ENCODE data around the gene TSKU.
"Not testable (repeated sequence)": the region's sequence is repeated elsewhere in the genome, so short reads cannot be mapped to it uniquely, and the experiment has no call there.

Gene TSKU

DNA sequence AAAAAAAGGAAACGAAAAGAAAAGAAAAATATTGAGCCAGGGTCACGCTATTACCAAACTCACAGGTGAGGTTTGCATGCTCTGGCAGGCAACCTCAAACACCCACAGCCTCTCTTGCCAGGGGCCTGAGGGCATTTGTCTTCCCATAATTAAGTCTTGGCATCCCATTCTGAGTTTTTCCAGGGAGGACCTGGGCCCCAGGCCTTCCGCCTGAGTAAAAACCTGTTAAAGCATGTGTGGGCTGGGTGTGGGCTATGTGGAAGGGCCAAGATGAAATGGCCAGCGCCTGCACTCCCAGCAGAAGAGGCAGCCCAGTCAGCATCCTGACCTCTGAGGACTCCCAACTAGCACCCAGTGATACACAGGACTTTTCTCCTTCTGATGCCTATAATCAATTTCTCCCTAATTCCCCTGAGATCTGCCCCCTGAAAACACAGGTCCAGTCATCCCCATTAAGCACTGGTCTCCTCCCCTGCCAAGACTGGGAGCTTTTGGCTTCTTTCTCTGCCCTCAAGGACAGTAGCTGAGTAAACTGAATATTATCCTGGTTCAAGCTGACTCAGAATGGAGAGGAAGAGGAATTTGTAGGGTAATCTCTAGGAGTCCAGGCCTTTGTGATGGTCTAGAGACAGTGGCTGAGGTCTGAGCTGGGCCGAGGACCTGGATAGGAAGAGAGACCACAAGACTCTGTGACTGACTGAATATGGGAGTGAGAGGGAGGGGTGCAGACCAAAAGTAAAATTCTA is 42.0 kb downstream of the TSKU start:
- DNase-seq (ENCODE audit: low read depth) = no peak

DNA sequence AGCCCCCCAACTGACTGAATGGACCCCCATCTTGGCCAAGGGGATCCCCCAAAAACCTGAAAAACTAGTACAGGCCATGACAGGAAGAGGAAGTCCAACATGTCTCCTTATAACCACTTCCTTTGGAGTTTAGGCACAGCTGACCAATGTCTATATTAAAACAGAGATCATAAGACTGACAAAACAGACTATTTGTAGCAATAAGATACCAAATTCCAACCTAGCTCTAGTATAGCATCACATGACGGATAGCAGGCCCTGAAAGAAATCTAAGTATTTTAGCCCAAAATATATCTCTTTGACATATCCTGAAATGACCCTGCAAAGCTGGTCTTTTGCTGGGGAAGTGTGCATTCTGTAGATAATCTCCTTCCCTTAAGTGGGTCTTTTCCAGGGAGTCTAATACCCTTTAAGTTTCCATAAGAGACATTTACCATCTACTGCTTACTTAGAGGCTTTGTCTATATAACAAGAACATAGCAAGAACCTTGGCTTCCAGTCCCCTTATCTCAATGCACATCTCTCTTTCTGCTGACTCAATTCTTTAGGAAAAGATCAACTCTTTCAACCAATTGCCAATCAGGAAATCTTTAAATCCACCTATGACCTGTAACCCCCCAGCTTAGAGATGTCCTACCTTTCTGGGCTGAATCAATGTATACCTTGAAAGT is 42.7 kb downstream of the TSKU start:
- no peak for DNase-seq (ENCODE audit: low read depth)

DNA sequence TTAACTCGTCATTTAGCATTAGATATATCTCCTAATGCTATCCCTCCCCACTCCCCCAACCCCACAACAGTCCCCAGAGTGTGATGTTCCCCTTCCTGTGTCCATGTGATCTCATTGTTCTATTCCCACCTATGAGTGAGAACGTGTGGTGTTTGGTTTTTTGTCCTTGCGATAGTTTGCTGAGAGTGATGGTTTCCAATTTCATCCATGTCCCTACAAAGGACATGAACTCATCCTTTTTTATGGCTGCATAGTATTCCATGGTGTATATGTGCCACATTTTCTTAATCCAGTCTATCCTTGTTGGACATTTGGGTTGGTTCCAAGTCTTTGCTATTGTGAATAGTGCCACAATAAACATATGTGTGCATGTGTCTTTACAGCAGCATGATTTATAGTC is 43.4 kb downstream of the TSKU start:
- DNase-seq (ENCODE audit: low read depth) = not testable (repeated sequence)

GRCh38 chr11:76827005-76827404 is 43.8 kb downstream of the TSKU start:
- DNase-seq (ENCODE audit: low read depth) = not testable (repeated sequence)

DNA sequence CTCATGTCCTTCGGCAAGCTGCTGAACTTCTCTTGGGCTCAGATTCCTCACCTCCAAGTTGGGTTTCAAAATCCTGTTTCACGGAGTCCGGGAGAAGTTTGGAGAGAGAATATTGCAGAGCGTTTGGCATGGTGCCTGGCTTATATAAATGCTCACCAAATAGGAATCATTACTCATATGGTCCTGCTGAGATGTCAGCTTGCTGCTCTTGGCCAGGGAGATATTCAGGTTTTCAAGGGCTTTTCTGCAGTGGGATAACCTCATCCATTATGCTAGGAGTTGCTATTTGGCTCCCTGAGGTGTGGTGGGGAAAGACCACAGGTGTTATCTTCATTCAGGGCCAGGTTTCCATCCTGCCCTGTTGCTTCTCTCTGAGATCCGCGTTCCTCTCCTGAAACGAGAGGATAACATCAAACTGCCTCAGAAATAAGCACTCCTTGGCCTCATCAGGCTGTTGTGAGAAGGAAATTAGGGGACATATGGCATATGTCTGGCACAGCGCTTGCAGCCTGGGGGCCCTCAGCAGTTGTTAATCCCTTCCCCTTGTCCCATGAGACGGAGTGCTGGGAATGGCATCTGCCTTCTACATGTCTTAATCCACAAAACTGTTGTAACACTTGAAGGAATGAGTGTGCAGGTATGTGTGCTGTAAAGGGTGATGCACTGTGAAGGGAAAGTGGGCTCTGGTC is 47.6 kb downstream of the TSKU start:
- DNase-seq (ENCODE audit: low read depth) = peak; percentile 54

DNA sequence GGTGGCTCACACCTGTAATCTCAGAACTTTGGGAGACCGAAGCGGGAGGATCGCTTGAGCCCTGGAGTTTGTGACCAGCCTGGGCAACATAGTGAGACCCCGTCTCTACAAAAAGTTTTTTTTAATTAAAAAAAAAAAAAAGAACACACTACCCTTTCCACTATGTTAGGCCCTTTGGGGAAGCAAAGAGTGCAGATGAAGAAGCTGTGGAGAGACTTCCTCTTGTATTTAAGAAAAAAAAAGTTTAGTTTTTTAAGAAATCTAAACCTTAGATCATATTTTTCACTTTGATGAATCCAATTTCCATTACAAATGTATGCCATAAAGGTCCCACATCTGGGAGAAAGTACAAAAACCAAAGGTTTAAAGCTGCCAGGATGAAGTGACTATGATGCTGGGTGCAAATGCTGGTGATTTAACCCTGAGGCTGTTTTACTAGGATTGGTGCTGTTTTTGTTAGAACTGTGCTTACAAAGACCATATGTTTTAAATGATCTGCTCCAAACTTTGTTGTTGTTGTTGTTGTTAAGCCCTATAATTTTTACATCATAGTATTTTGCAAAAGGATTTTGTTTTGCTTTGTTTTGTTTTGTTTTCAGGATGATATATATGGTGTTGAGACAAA is 48.6 kb downstream of the TSKU start:
- no peak for DNase-seq (ENCODE audit: low read depth)

DNA sequence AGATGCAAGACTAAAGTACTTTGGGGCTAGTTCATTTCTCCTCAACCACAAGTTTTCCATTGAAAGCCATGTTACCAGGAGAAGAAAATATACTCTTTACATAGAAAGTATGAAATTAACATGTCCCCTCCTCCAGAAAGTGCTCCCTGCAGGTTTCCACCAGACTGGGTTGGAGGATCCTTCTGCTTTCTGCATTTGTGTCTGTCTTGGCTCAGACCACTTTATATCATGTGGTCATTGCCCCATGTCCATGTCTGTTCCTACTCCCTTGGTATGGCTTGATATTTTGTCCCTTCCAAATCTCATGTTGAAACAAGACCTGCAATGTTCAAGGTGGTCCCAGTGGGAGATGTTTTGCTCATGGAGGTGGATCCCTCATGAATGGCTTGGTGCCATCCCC is 49.2 kb downstream of the TSKU start:
- DNase-seq (ENCODE audit: low read depth) = no peak

GRCh38 chr11:76834151-76834550 is 51.0 kb downstream of the TSKU start:
- DNase-seq (ENCODE audit: low read depth) = no peak

DNA sequence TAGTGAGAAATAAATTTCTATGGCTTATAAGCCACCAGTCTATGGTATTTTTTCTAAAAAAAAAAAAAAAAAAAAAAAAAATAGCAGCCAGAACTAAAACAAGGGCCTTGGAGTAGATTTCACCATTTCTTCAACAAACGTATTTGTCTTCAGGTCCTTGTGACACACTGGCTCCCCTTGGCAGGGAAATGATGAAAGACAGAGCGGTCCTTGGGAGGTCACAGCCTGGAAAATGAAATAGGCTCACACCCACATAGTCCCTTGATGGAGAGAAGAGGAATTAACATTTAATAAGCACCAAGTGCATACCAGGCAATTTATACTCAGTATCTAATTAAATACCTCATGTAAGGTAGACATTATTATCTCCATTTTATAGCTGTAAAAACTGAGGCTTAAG is 51.9 kb downstream of the TSKU start:
- no peak for DNase-seq (ENCODE audit: low read depth)

DNA sequence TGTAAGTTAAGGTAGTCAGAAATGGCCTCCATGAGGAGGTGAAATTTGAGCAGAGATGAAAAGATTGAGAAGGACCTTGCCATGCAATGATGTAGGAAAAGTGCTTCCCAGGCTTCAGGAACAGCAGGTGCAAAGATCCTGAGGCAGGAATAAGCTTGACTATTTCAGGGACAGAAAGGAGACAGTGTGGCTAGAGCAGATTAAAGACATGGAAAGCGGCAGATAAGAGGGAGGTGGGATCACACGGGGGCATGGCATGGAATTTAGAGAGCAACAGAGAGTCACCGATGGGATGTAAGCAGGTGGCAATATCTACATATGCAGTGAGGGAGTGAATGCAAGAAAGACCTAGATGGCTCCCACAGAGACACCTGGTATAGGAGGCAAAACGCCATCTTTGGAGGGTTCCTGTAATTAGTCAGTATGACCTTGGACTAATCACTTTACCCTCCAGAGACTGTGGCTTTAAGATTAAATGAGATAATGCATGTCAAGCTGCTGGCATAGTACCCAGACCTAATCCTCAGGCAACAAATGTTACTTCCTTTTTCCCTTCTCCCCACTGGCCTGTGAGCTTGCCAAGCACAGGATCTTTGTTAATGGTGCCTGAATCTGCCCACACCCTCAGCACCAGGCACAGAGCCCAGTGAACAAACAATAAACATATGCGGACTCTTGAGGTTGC is 52.9 kb downstream of the TSKU start:
- peak; percentile 93 for DNase-seq (ENCODE audit: low read depth)

DNA sequence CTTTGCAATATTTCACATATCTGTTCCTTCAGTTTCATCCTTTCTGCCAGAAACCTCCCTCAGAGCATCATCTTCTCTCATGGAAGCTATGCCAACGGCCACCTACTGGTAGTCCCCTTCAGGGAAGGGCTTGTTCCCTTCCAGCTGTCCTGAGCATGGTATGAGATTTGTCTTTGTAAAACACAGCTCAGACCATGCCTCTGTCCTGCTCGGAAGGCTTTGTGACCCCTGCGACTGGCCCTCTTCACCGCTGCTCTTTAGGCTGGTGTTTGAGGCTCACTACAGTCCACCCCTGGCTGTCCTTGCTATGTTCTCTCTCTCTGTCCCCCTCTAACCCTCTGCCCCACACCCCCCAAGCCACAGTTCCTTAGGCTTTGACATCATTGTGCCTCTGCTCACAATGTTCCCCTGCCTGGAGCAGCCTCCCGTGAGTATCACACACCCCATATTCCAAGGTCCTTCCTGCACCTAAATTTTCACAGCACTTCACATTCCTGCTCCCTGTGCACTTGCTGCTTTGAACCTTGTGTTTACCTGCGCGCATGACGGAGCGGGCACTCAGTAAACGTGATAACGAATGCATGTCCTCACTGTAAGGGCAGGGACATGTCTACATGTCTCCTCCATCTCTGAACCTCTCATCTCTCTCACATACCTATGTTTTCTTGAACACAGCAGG is 53.6 kb downstream of the TSKU start:
- DNase-seq (ENCODE audit: low read depth) = no peak

GRCh38 chr11:76837696-76838677 is 54.8 kb downstream of the TSKU start:
- DNase-seq (ENCODE audit: low read depth) = no peak

DNA sequence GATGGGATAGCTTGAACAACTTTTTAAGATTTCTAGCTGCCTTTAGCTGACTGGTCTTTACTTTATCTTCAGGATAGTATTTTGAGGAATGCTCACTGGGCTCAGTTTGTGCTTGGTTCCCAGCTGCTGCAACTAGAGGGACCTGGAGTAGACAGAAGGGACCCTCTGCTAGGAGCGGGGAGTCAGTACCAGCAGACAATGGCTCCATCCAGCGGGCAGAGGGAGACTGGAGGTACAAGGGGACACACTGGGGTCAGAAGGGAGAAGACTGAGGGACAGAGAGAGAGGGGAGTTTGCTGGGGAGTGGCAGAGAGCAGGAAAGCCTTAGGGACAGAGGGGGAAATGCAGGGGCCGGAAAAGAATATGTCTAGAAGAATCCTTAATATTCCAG is 55.5 kb downstream of the TSKU start:
- DNase-seq (ENCODE audit: low read depth) = no peak

DNA sequence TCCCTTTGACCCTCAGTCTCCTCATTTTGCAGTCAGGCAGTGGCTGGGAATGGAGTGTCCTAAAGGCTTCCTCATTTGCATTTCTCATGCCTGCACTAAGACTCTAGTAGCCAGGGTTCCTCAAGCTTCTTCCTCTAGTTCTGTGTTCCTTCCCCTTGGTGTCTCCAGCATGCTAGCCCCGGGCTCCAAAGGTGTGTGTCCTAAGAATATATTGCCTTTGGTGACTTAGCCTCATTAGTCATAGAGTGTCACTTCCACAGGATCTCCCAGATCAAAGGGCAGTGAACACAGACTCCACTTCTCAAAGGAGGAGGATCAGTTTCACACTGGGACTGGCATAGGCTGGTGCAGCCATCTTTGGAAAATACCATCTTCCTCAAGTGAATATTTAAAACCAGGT is 56.2 kb downstream of the TSKU start:
- no peak for DNase-seq (ENCODE audit: low read depth)

DNA sequence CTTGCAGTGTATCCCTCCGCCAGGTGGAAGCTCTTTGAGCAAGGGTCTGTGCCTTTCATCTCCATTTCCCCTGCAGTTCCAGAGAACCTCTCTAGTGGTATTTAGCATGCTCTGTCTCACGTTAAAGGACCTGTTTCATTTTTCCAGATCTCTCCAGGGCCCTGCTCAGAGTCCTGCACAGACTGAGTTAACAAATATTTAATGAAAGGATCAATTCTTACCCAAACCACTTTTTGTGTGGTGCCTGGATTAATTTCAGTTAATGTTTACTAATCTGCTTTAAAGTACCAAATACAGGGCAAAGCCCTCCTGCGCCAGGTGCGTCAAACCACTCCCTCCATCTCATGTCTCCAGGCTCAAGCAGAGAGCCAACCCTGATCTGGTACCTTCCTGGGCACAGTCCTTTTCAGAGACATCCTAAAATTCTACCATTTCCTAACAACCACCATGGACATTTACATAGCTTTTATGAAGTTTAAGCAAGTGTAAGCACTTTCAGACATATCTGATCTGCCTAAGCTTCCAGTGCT is 58.8 kb downstream of the TSKU start:
- DNase-seq (ENCODE audit: low read depth) = no peak

DNA sequence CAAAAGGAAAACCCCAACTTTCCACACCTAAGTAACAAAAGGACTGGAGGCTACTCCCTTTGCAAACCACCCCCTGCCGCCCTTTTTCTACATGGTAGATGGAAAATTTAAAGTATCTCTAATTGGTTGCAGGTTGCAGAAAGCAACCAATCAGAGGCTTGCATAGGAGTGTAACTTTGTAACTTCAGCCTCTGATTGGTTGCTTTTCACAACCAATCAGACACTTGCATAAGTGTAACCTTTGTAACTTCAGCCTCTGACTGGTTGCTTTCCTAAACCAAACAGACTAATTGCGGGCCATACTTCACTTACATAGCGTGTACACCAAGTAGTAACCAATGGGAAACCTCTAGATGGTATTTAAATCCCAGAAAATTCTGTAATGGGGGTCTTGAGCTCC is 60.8 kb downstream of the TSKU start:
- no peak for DNase-seq (ENCODE audit: low read depth)

- DNase-seq (ENCODE audit: low read depth) = no peak
These were observed 61.4 kb downstream of the TSKU start for GRCh38 chr11:76844511-76844910.

GRCh38 chr11:76845069-76845468 is 61.9 kb downstream of the TSKU start:
- DNase-seq (ENCODE audit: low read depth) = no peak

DNA sequence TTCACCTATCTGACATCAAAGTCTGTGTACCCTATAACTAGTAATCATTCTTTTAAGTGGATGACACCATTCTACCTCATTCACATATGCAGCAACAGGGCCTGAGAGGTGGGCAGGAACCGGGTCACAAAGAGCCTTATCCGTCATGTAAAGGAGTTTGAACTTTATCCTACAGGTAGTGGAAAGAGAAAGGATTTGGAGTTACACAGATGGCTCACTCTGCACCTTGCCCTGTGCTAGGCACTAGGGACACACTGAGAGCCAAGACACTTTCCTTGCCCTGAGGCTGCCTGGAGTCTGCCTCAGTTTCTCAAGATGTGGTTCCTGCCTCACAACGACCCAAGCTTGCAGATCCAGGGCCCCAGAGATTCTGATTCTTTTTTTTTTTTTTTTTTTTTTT is 63.3 kb downstream of the TSKU start:
- no peak for DNase-seq (ENCODE audit: low read depth)
